Measurements from ENCODE around the gene OSBPL7. TPM values are rescaled to one million over a fixed set of nuclear protein-coding genes. Genes with fewer than 3 reads are reported as not detected.

OSBPL7 gene
- total RNA-seq, 1 experiment from 2014 or later, result 46.8 TPM

DNA sequence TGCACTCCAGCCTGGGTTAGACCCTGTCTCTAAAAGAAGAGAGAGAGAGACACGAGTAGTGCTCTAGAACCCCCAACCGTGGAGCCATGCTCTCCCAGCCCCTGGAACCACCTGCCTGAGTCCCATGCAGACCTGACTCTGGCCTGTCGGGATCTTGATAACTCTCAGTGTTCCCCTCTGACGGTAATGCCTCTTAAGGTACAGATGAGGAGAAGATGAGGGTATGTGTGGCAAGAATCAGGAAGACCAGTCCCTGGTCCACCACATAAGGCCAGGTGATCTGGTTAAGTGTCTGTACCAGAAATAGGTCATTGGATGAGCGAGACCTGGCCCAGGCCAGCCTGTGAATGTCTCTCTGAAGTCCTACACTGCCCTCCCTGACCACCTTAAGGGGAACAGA lies 18.4 kb downstream of the OSBPL7 start:
- Mint-ChIP-seq H3K36me3 (ENCODE audit: insufficient read depth, unreplicated experiment) (peaks cover 15% of the 10 kb centered on the region), H3K4me1 (ENCODE audit: low read depth, unreplicated experiment) (peaks cover 4% of the 10 kb centered on the region), H3K9me3 (ENCODE audit: unreplicated experiment) (no peaks in the 10 kb centered on the region), H3K27ac (ENCODE audit: unreplicated experiment) (no peak overlapping the region), H3K4me3 (ENCODE audit: unreplicated experiment) (no peak overlapping the region), H3K27me3 (ENCODE audit: insufficient read depth, unreplicated experiment) (no peaks in the 10 kb centered on the region)
- Histone ChIP-seq H3K9me3 (no peaks in the 10 kb centered on the region), H3K4me1 (no peaks in the 10 kb centered on the region; the same call in 1 of the 2 replicates), H3K27me3 (replicated peaks; ENCODE audit: control insufficient read depth, insufficient read depth, low read length) (no peaks in the 10 kb centered on the region), H3K36me3 (ENCODE audit: control insufficient read depth, insufficient read depth, low read length) (peaks cover 3% of the 10 kb centered on the region; the same call in 1 of the 2 replicates), H3K4me3 (ENCODE audit: low read depth, low read length) (no peak overlapping the region)
- ChIA-PET POLR2A (interaction anchor here (0.5 kb wide), 1 partner anchor 123 kb away, joined by 3 read pairs; no protein-coding TSS in a partner anchor), CTCF (interaction anchor here (1.2 to 2.6 kb wide), 5 partner anchors 17 to 105 kb away, joined by 3 to 19 read pairs (median 3); partner anchors contain the start of gene TBX21)
- BruUV-seq (replicated peaks), result no TSS peak
- intact Hi-C loops (cut with micrococcal nuclease; ENCODE audit: unreplicated experiment), result loop anchor here (5.0 kb wide), 1 partner anchor 141 kb away; no protein-coding TSS in a partner anchor
- TF ChIP-seq, protein P1, sequence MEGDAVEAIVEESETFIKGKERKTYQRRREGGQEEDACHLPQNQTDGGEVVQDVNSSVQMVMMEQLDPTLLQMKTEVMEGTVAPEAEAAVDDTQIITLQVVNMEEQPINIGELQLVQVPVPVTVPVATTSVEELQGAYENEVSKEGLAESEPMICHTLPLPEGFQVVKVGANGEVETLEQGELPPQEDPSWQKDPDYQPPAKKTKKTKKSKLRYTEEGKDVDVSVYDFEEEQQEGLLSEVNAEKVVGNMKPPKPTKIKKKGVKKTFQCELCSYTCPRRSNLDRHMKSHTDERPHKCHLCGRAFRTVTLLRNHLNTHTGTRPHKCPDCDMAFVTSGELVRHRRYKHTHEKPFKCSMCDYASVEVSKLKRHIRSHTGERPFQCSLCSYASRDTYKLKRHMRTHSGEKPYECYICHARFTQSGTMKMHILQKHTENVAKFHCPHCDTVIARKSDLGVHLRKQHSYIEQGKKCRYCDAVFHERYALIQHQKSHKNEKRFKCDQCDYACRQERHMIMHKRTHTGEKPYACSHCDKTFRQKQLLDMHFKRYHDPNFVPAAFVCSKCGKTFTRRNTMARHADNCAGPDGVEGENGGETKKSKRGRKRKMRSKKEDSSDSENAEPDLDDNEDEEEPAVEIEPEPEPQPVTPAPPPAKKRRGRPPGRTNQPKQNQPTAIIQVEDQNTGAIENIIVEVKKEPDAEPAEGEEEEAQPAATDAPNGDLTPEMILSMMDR (IDR thresholded peaks at IDR 0.05; ENCODE audit: insufficient read depth in 1 of 2, low read depth in 1 of 2, low read length in 1 of 2, severe bottlenecking in 1 of 2, unreplicated experiment in 1 of 2), result no peak
- DNase-seq, result peak in 1 of 2 experiments; percentile 37

DNA sequence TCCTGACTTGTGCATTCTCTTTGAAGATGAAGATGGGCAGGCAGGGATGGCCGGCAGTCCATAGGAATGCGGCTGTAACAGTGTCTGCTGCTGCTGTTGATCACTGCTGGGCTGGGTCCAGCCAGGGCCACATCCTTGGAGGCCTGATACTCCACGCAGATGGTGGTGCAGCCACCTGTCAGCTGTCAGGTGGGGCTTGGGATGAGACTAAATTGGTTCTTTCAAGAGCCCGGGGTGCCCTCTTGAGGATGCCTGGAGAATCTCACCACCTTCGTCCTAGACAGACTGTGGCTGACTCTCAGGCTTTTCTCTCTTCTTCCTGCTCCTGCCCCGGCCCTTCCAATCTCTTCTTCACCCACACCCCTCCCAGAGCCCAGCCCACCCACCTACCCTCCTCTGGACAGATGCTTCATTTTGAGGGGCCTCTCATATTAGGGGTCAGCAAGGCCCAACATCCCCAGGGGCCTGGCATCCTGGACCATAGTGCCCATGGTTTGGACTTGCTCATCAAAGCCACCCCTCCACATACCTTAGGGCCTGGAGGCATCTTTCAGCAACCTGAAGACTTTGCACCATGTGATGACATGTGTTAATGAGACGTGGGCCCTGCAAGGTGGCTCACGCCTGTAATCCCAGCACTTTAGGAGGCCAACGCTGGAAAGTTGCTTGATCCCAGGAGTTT lies 19.1 kb downstream of the OSBPL7 start:
- peaks cover 11% of the 10 kb centered on the region for H3K36me3 Mint-ChIP-seq (ENCODE audit: insufficient read depth, unreplicated experiment)
- peak; percentile 91 for DNase-seq
- Histone ChIP-seq H3K36me3 (ENCODE audit: control insufficient read depth, insufficient read depth, low read length) (no peaks in the 10 kb centered on the region; the same call in 1 of the 2 replicates), H3K4me3 (ENCODE audit: low read depth, low read length) (no peak overlapping the region), H3K4me1 (no peaks in the 10 kb centered on the region), H3K9me3 (no peaks in the 10 kb centered on the region), H3K27me3 (replicated peaks; ENCODE audit: control insufficient read depth, insufficient read depth, low read length) (no peaks in the 10 kb centered on the region)
- peaks cover under 1% of the 10 kb centered on the region for H3K4me1 Mint-ChIP-seq (ENCODE audit: low read depth, unreplicated experiment)
- peaks cover 3% of the 10 kb centered on the region for H3K27me3 Mint-ChIP-seq (ENCODE audit: insufficient read depth, unreplicated experiment)
- no peaks in the 10 kb centered on the region for H3K9me3 Mint-ChIP-seq (ENCODE audit: unreplicated experiment)
- intact Hi-C loops (cut with micrococcal nuclease; ENCODE audit: unreplicated experiment), result loop anchor here (1.0 to 5.0 kb wide), 5 partner anchors 26 to 140 kb away; partner anchors contain the start of genes TBKBP1 and TBX21
- no TSS peak for BruUV-seq (replicated peaks)
- no peak overlapping the region for H3K27ac Mint-ChIP-seq (ENCODE audit: unreplicated experiment)
- no peak overlapping the region for H3K4me3 Mint-ChIP-seq (ENCODE audit: unreplicated experiment)
- CTCF ChIA-PET, result interaction anchor here (1.0 to 2.6 kb wide), 11 partner anchors 8 to 139 kb away, joined by 3 to 19 read pairs (median 4); partner anchors contain the start of genes OSBPL7 and TBX21
- POLR2A ChIA-PET, result no interaction called here
- TF ChIP-seq, protein P1 (IDR thresholded peaks at IDR 0.05; ENCODE audit: insufficient read depth in 1 of 2, low read depth in 1 of 2, low read length in 1 of 2, severe bottlenecking in 1 of 2, unreplicated experiment in 1 of 2), result peak; percentile 96 to 98

DNA sequence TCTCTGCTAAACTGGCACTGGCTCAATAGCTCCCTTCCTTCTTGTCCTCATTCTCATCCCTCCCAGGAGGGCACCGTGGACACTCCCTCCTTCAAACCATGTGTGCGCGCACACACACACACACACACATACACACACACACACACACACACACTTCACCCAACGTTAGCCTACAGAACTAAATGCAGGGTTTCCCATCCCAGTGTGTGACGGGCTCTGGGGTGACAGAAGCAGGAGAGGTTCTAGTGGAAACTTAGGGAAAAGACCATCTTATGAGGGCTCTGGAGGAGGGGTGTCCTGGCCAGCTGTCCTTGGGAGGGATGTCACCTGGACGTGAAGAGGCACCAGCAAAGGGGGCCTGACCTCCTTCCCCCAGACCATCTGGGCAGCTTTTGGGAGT lies 19.7 kb downstream of the OSBPL7 start:
- Mint-ChIP-seq H3K4me3 (ENCODE audit: unreplicated experiment) (no peak overlapping the region), H3K36me3 (ENCODE audit: insufficient read depth, unreplicated experiment) (peaks cover 7% of the 10 kb centered on the region), H3K4me1 (ENCODE audit: low read depth, unreplicated experiment) (no peaks in the 10 kb centered on the region), H3K9me3 (ENCODE audit: unreplicated experiment) (no peaks in the 10 kb centered on the region), H3K27ac (ENCODE audit: unreplicated experiment) (no peak overlapping the region), H3K27me3 (ENCODE audit: insufficient read depth, unreplicated experiment) (peaks cover 3% of the 10 kb centered on the region)
- CTCF ChIA-PET, result interaction anchor here (0.6 to 2.6 kb wide), 13 partner anchors 8 to 138 kb away, joined by 3 to 19 read pairs (median 4); partner anchors contain the start of genes OSBPL7 and TBX21
- intact Hi-C loops (cut with micrococcal nuclease; ENCODE audit: unreplicated experiment), result loop anchor here (1.0 to 5.0 kb wide), 5 partner anchors 26 to 140 kb away; partner anchors contain the start of genes TBKBP1 and TBX21
- POLR2A ChIA-PET, result no interaction called here
- Histone ChIP-seq H3K4me1 (no peaks in the 10 kb centered on the region), H3K27me3 (replicated peaks; ENCODE audit: control insufficient read depth, insufficient read depth, low read length) (no peaks in the 10 kb centered on the region), H3K4me3 (ENCODE audit: low read depth, low read length) (no peak overlapping the region), H3K36me3 (ENCODE audit: control insufficient read depth, insufficient read depth, low read length) (no peaks in the 10 kb centered on the region), H3K9me3 (no peaks in the 10 kb centered on the region)
- DNase-seq, result peak in 1 of 2 experiments; percentile 34
- TF ChIP-seq, protein P1 (IDR thresholded peaks at IDR 0.05; ENCODE audit: insufficient read depth in 1 of 2, low read depth in 1 of 2, low read length in 1 of 2, severe bottlenecking in 1 of 2, unreplicated experiment in 1 of 2), result no peak
- no TSS peak for BruUV-seq (replicated peaks)
